Activated CD4-positive, alpha-beta T cell treated with anti-CD3 and anti-CD28 coated beads, Interleukin-2, amount 50 U/mL, for 4 hours (primary cell): ENCODE measurements around the gene KLK3.
"Not testable (repeated sequence)": the region's sequence is repeated elsewhere in the genome, so short reads cannot be mapped to it uniquely, and the experiment has no call there.

Source experiments
- DNase-seq, 2 experiments: peaks; one replicate each; pipeline ENCODE4 v3.0.0-alpha.2; 2020

The KLK3 gene

GRCh38 chr19:50870417-50871089 lies 15.8 kb downstream of the KLK3 start:
- DNase-seq, result no peak

DNA sequence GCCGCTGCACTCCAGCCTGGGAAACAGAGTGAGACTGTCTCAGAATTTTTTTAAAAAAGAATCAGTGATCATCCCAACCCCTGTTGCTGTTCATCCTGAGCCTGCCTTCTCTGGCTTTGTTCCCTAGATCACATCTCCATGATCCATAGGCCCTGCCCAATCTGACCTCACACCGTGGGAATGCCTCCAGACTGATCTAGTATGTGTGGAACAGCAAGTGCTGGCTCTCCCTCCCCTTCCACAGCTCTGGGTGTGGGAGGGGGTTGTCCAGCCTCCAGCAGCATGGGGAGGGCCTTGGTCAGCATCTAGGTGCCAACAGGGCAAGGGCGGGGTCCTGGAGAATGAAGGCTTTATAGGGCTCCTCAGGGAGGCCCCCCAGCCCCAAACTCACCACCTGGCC lies 18.3 kb downstream of the KLK3 start, which contains the start of gene KLK2:
KLK2 (plus strand) TSS at position 384 of the 400 bp plus-strand sequence. CDS start 35 bp downstream, outside the sequence.
- DNase-seq, result no peak

DNA sequence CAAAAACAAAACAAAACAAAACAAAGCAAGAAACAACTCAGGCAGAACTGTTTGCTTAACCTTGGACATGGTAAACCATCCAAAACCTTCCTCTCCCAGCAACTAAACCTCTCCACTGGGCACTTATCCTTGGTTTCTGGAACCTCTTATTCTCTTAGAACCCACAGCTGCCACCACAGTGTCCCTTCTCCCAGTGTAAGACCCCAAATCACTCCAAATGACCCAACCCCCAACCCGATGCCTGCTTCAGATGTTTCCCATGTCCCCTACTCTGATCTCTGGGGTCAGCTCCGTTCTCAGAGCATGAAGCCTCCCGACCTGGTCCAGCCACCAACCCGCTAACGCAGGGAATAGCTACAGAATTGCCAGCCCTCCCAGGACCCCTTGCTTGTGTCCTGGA lies 19.5 kb downstream of the KLK3 start:
- no peak for DNase-seq

GRCh38 chr19:50875795-50876422 lies 21.2 kb downstream of the KLK3 start:
- DNase-seq, result no peak

- DNase-seq, result no peak
Observed at GRCh38 chr19:50876456-50876855, 21.7 kb downstream of the KLK3 start.

GRCh38 chr19:50877338-50877737 lies 22.6 kb downstream of the KLK3 start:
- DNase-seq, result no peak

- DNase-seq, result no peak
Observed at GRCh38 chr19:50878851-50879250, 24.1 kb downstream of the KLK3 start.

- no peak for DNase-seq
Observed at GRCh38 chr19:50880241-50880640, 25.5 kb downstream of the KLK3 start.

GRCh38 chr19:50882188-50882587 lies 27.5 kb downstream of the KLK3 start:
- no peak for DNase-seq

- DNase-seq, result no peak
Observed at GRCh38 chr19:50889638-50890037, 34.9 kb downstream of the KLK3 start.

- DNase-seq, result no peak
Observed at GRCh38 chr19:50890422-50891252, 35.9 kb downstream of the KLK3 start.

- DNase-seq, result no peak
Observed at GRCh38 chr19:50891253-50891625, 36.5 kb downstream of the KLK3 start.

DNA sequence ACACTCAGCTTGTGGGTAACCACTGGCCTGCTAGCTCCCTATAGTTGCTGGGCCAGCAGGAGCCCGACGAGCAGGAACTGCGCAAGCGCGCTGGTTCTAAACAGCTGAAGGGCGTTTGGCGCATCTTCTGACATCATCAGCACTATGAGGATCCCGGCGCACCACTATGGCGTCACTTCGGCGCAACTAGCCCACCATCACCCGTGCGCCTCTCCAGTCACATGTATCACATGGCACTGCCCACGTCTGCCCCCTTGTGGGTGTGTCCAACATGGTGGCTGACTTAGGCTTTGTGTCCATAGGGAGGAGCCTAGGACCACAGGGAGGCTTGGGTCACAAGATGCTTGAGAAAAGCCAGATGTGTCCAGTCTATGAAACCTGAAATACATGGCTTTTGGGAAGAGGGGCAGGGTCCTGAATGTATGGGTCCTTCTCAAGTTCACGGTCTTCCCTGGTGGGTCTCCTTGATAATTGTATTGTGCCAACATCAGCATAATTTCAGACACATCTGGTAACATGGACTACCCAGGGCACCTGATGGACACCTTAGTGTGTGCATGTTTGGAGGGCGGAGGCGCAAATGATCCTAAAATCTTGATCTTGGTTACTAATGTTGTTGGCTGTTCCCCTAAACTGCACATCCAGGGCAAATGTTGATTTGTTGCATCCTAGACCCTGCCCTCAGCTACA lies 38.5 kb downstream of the KLK3 start:
- DNase-seq, result no peak

DNA sequence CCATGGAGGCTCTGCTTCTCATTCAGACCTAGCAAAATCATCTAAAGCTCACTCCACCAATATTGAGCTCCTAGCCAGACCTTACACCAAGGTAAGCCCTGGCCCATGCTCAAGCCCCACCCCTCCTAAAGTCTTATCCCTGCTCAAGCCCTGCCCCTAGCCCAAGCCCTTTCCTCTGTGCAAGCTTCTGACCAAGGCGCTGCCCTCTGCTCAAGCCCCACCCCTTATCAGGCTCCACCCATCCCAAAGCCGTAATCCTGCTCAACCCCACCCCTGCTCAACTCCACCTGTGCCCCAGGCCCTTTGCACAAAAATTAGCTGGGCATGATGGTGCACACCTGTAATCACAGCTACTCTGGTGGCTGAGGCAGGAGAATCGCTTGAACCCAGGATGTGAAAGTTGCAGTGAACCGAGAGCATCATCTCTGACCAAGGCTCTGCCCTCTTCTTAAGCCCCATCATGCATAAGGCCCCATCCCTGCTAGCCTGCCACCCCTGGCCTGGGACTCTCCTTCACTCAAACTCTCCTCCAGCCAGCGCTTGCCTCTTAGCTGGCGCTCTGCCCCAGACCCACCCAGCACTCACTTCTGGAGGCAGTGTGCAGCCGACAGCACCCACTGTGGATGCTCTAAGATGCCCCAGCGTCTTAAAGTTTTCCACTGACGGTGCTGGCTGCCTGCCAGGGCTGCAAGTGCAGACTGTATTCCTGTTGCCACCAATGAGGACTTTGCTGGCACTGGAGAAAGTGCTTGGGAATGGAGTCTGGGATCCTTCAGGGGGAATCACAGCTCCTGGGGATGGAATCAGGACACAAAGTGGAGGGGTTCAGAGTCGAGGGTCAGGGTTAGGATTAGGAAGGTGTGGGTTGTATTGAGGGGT lies 40.0 kb downstream of the KLK3 start:
- no peak for DNase-seq

GRCh38 chr19:50896089-50896590 lies 41.4 kb downstream of the KLK3 start:
- not testable (repeated sequence) for DNase-seq

DNA sequence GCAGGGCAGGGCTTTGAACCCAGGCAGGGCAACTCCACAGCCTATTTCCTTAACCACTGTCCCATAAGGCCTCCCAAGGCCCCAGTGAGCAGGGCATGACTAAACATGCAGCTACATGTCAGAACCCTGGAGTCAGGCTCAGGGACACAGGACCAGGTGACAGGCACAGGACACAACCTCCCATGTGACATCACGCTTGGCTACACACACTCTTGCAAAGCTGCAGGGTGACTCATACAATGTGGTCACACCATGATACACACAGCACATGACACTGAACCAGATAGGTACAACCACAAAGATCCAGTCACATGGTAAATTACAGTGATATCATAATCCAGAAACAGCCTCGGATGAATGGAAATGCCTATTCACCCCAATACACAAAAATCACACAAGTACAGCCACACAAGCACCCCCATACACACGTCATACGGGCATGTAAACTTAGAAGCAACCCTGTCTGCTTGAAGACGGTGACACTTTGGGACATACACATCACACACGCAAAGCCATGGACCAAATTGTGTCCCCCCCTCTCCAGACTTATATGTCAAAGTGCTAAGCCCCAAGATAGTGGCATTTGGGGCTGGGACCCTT lies 42.0 kb downstream of the KLK3 start:
- no peak for DNase-seq

GRCh38 chr19:50897191-50897607 lies 42.5 kb downstream of the KLK3 start:
- no peak for DNase-seq

- no peak for DNase-seq
Observed at GRCh38 chr19:50897612-50898011, 42.9 kb downstream of the KLK3 start.

GRCh38 chr19:50898018-50898417 lies 43.3 kb downstream of the KLK3 start:
- no peak for DNase-seq

DNA sequence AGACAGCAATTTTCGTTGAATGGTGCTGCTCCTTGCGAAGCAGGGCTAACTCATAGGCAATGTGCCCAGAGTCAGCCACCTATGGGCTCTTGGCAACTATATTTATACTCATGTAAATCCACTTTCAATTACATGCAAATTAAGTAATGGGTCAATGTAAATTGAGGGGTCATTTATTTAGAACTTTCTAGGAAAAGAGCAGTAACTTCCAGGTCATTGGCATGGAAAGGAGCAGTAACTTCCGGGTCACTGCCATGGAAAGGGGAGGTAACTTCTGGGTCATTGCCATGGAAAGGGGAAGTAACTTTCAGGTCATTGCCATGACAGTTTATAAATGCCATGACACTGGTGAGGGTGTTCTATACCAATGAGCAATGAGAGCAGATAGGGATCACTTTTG lies 44.9 kb downstream of the KLK3 start:
- no peak for DNase-seq

DNA sequence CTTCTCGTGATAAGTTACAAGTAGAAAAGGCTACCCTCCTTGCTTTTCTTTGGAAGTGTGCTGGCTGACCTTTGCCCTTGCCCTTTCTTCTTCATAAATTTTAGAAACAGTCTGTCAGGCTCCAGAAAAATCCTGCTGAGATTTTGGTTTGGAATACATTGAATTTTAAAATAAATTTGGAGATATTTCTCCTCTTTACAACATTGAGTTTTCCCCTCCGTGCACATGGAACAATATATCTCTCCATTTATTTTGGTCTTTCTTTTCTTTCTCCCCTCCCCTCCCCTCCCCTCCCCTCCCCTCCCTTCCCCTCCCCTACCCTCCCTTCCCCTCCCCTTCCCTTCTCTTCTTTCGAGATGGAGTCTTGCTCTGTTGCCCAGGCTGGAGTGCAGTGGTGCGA lies 47.9 kb downstream of the KLK3 start:
- no peak for DNase-seq

DNA sequence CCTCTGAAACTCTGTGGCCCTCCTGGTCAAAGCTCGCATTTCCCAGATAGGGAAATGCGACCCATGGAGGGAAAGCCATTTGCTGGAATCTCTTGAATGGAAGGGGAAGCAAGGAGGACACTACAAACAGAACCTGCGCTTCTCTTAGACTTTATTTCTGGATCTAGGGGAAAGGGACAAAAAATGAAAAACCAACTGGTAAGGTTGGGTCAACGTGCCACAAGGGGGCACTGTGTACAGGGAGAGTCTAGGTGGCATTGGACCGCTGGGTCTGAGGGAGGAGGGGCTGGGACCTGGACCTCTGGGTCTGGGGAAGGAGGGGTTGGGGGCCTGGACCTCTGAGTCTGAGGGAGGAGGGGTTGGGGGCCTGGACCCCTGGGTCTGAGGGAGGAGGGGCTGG lies 51.5 kb downstream of the KLK3 start:
- no peak for DNase-seq
